ENCODE results near the gene HOXA9. TPM values are rescaled to one million over a fixed set of nuclear protein-coding genes. Genes with fewer than 3 reads are reported as not detected.

Gene HOXA9
- total RNA-seq, 1 donor from 2014 or later = not detected

DNA sequence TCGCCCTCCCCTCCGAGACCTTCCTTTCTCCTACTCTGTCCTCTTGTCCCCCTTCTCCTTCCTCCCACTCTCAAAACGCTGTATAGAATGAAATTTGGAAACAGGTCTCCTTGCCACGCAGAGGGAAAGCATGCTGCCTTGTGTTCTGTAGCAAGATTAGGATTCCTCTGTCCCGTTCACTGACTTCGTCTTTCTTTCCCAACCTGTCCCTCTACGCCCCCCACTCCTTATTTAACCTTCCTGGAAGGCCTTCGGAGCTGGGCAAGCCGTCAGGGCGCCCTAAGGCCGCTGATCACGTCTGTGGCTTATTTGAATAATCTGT lies 1.3 kb downstream of the HOXA9 start:
- Mint-ChIP-seq H3K4me1 (no peaks in the 10 kb centered on the region), H3K27ac (no peak overlapping the region), H3K4me3 (no peak overlapping the region), H3K27me3 (ENCODE audit: insufficient read depth, low read depth) (peaks cover 90% of the 10 kb centered on the region), H3K36me3 (no peaks in the 10 kb centered on the region), H3K9me3 (peaks cover under 1% of the 10 kb centered on the region)
- H3K79me2 ChIP-seq (ENCODE audit: low read depth) = no peaks in the 10 kb centered on the region
- H4K20me1 ChIP-seq (ENCODE audit: low read depth) = peaks cover 55% of the 10 kb centered on the region
- H3K36me3 ChIP-seq = no peaks in the 10 kb centered on the region
- H3K27ac ChIP-seq = no peak overlapping the region
- H2AFZ ChIP-seq (replicated peaks) = peak overlapping the region; percentile 8
- H3K9ac ChIP-seq = no peak overlapping the region
- TF ChIP-seq EZH2 (IDR thresholded peaks at IDR 0.05) (no peak), EZH2phosphoT487 (IDR thresholded peaks at IDR 0.05) (no peak)
- TF ChIP-seq, protein P1, sequence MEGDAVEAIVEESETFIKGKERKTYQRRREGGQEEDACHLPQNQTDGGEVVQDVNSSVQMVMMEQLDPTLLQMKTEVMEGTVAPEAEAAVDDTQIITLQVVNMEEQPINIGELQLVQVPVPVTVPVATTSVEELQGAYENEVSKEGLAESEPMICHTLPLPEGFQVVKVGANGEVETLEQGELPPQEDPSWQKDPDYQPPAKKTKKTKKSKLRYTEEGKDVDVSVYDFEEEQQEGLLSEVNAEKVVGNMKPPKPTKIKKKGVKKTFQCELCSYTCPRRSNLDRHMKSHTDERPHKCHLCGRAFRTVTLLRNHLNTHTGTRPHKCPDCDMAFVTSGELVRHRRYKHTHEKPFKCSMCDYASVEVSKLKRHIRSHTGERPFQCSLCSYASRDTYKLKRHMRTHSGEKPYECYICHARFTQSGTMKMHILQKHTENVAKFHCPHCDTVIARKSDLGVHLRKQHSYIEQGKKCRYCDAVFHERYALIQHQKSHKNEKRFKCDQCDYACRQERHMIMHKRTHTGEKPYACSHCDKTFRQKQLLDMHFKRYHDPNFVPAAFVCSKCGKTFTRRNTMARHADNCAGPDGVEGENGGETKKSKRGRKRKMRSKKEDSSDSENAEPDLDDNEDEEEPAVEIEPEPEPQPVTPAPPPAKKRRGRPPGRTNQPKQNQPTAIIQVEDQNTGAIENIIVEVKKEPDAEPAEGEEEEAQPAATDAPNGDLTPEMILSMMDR (IDR thresholded peaks at IDR 0.05) = no peak
- H3K27me3 ChIP-seq = peaks cover 100% of the 10 kb centered on the region
- no peak overlapping the region for H3K4me2 ChIP-seq
- no peak overlapping the region for H3K4me3 ChIP-seq
- H3K9me3 ChIP-seq (ENCODE audit: low read depth) = no peaks in the 10 kb centered on the region
- H3K4me1 ChIP-seq = no peaks in the 10 kb centered on the region
- H3F3A ChIP-seq (ENCODE audit: low read depth) = no peaks in the 10 kb centered on the region
- no peak for DNase-seq (ENCODE audit: low spot score)

DNA sequence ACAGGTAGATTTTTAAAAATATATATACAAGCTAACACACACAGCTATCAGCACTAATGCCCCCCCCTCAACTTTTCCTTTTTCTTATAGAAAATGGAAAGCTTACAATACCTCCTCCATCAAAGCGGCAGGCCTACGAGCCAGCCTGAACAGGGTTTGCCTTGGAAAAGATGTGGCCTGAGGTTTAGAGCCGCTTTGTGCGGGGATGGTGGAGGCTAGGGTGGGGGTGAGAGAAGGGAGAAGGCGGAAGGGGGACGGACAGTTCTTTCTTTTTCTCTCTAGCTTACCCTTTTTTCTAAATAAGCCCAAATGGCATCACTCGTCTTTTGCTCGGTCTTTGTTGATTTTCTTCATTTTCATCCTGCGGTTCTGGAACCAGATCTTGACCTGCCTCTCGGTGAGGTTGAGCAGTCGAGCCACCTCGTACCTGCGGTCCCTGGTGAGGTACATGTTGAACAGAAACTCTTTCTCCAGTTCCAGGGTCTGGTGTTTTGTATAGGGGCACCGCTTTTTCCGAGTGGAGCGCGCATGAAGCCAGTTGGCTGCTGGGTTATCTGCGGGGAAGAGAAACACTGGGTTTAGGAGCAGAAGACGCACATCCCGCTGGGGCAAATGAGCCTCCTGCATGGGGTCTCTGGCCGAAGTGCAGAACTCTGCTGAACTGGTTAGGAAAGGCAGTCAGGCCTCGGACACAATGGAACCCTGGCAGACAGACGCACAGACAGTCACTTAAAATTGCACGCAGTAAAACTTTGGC lies 1.9 kb downstream of the HOXA9 start:
- H3K4me3 Mint-ChIP-seq = no peak overlapping the region
- no peaks in the 10 kb centered on the region for H3K36me3 ChIP-seq
- no peaks in the 10 kb centered on the region for H3K4me1 ChIP-seq
- no peak overlapping the region for H3K9ac ChIP-seq
- TF ChIP-seq, protein P1 (IDR thresholded peaks at IDR 0.05) = no peak
- TF ChIP-seq EZH2phosphoT487 (IDR thresholded peaks at IDR 0.05) (peak; percentile 53), EZH2 (IDR thresholded peaks at IDR 0.05) (peak; percentile 35)
- peaks cover 90% of the 10 kb centered on the region for H3K27me3 Mint-ChIP-seq (ENCODE audit: insufficient read depth, low read depth)
- H3K4me2 ChIP-seq = no peak overlapping the region
- no peak overlapping the region for H3K27ac Mint-ChIP-seq
- H2AFZ ChIP-seq (replicated peaks) = no peak overlapping the region
- H4K20me1 ChIP-seq (ENCODE audit: low read depth) = peaks cover 55% of the 10 kb centered on the region
- no peak overlapping the region for H3K4me3 ChIP-seq
- no peaks in the 10 kb centered on the region for H3K9me3 ChIP-seq (ENCODE audit: low read depth)
- DNase-seq (ENCODE audit: low spot score) = no peak
- H3K36me3 Mint-ChIP-seq = no peaks in the 10 kb centered on the region
- peaks cover 3% of the 10 kb centered on the region for H3K9me3 Mint-ChIP-seq
- peaks cover 100% of the 10 kb centered on the region for H3K27me3 ChIP-seq
- no peaks in the 10 kb centered on the region for H3K79me2 ChIP-seq (ENCODE audit: low read depth)
- no peaks in the 10 kb centered on the region for H3K4me1 Mint-ChIP-seq
- H3K27ac ChIP-seq = no peak overlapping the region
- no peaks in the 10 kb centered on the region for H3F3A ChIP-seq (ENCODE audit: low read depth)

DNA sequence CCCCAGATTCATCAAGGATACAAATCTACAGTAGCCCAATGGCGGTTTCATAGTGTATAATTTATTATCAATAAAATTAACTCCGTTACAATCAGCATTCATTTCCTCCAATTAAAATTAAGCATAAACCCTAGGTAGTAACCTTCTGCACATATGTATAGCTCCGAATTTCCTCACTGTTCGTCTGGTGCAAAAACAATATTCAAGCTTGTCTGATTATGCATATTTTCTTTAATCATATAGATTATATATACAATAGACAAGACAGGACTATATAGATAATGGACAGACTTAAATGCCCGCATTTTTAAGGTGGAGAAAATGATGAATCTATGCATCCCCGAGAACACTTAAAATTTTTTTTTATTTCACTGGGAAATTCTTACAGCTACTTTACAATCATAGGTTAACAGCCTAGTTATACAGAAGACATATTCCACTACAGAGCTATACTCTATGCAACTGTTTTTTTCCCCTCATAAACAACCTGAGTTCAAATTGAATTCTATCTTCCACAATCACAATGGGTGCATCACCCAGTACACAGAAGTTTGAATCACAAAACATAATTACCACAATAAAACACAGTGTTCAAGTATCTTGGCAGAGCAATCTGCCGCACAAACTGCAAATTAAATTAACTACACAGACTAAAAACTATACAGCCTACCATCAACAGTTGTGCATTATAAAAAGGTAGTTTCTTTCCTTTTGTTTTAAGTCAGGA lies 2.6 kb downstream of the HOXA9 start:
- no peaks in the 10 kb centered on the region for H3K36me3 ChIP-seq
- DNase-seq (ENCODE audit: low spot score) = no peak
- H2AFZ ChIP-seq (replicated peaks) = no peak overlapping the region
- no peak overlapping the region for H3K4me3 ChIP-seq
- Mint-ChIP-seq H3K4me1 (no peaks in the 10 kb centered on the region), H3K27me3 (ENCODE audit: insufficient read depth, low read depth) (peaks cover 90% of the 10 kb centered on the region), H3K4me3 (no peak overlapping the region), H3K36me3 (peaks cover 2% of the 10 kb centered on the region), H3K9me3 (peaks cover 9% of the 10 kb centered on the region), H3K27ac (no peak overlapping the region)
- no peaks in the 10 kb centered on the region for H3K79me2 ChIP-seq (ENCODE audit: low read depth)
- TF ChIP-seq EZH2 (IDR thresholded peaks at IDR 0.05) (peak; percentile 34), EZH2phosphoT487 (IDR thresholded peaks at IDR 0.05) (peak; percentile 40)
- TF ChIP-seq, protein P1 (IDR thresholded peaks at IDR 0.05) = no peak
- H3K4me2 ChIP-seq = no peak overlapping the region
- peaks cover 55% of the 10 kb centered on the region for H4K20me1 ChIP-seq (ENCODE audit: low read depth)
- no peaks in the 10 kb centered on the region for H3K4me1 ChIP-seq
- no peaks in the 10 kb centered on the region for H3K9me3 ChIP-seq (ENCODE audit: low read depth)
- peaks cover 100% of the 10 kb centered on the region for H3K27me3 ChIP-seq
- no peaks in the 10 kb centered on the region for H3F3A ChIP-seq (ENCODE audit: low read depth)
- H3K27ac ChIP-seq = no peak overlapping the region
- no peak overlapping the region for H3K9ac ChIP-seq
